Colonic mucosa (tissue), 4 donors: Measurements from ENCODE around the gene ATG7. TPM values are rescaled to one million over a fixed set of nuclear protein-coding genes. Genes with fewer than 3 reads are reported as not detected.
A peak's percentile ranks its signal among the peaks of the same experiment; 100 is the strongest.

ENCODE experiments used
- DNase-seq: peaks from one replicate; pipeline ENCODE4 v3.0.0-alpha.2; 2020
- H3K27ac ChIP-seq: fragments of 200-600 bp; one replicate; pipeline ENCODE4 v1.8.0; 2021
- H3K27me3 ChIP-seq: fragments of 200-600 bp; one replicate; pipeline ENCODE4 v1.8.0; 2021
- H3K36me3 ChIP-seq: fragments of 200-600 bp; one replicate; pipeline ENCODE4 v1.8.0; 2021
- H3K4me1 ChIP-seq: fragments of 200-600 bp; one replicate; pipeline ENCODE4 v1.8.0; 2021; ENCODE audit warnings: mild to moderate bottlenecking
- H3K4me3 ChIP-seq: fragments of 200-600 bp; one replicate; pipeline ENCODE4 v1.8.0; 2021
- H3K9ac ChIP-seq, 2 donors: one replicate each; pipeline ENCODE4 v1.7.0; 2013; ENCODE audit warnings: control low read depth in 2 of 2, low read depth in 2 of 2, low read length in 2 of 2
- H3K9me3 ChIP-seq: fragments of 200-600 bp; one replicate; pipeline ENCODE4 v1.8.0; 2021
- CTCF ChIP-seq: fragments of 200-600 bp; IDR thresholded peaks from one replicate; pipeline ENCODE4 v1.8.0; 2022; ENCODE audit warnings: antibody characterized with exemption, mild to moderate bottlenecking
- intact Hi-C: fragments of 100-400 bp; cut with DNase I; formaldehyde crosslinking; loops from one replicate; pipeline ENCODE4 v1.14.1; 2022
- total RNA-seq, 2 donors: library from RNA; stranded (reverse); fragmentation: NEBNext Ultra II Directional in 1 of 2; extraction: Animal tissue kit (Norgen Biotek cat#: 25700) in 1 of 2; gene quantifications; one replicate each; pipeline ENCODE4 v1.2.1, GENCODE V29; 2021
- donor health status: healthy.
- donor health status: DM: no; HTN: no; CAD: no.
- donor health status: DM: no; HTN: no; CAD: no.

ATG7 gene
- total RNA-seq, 2 donors from 2014 or later = 31.9 to 32.0 TPM

- intact Hi-C loops = no loop called here
- no peaks in the 10 kb centered on the region for H3K36me3 ChIP-seq
- TF ChIP-seq CTCF = no peak
- peak overlapping the region; percentile 30 for H3K27ac ChIP-seq
- no peak for DNase-seq
- no peaks in the 10 kb centered on the region for H3K9me3 ChIP-seq
- no peak overlapping the region for H3K9ac ChIP-seq
- H3K4me3 ChIP-seq = no peak overlapping the region
- H3K4me1 ChIP-seq = no peaks in the 10 kb centered on the region
- no peaks in the 10 kb centered on the region for H3K27me3 ChIP-seq
Measured at GRCh38 chr3:11600501-11601282, 328.5 kb downstream of the ATG7 start.

- H3K4me3 ChIP-seq = no peak overlapping the region
- peak overlapping the region; percentile 18 for H3K27ac ChIP-seq
- TF ChIP-seq CTCF = no peak
- H3K27me3 ChIP-seq = no peaks in the 10 kb centered on the region
- H3K4me1 ChIP-seq = no peaks in the 10 kb centered on the region
- DNase-seq = no peak
- no peaks in the 10 kb centered on the region for H3K9me3 ChIP-seq
- H3K9ac ChIP-seq = no peak overlapping the region
- no peaks in the 10 kb centered on the region for H3K36me3 ChIP-seq
- intact Hi-C loops = no loop called here
Measured at GRCh38 chr3:11601446-11602238, 329.4 kb downstream of the ATG7 start.

- H3K27me3 ChIP-seq = no peaks in the 10 kb centered on the region
- no peaks in the 10 kb centered on the region for H3K36me3 ChIP-seq
- DNase-seq = no peak
- no peaks in the 10 kb centered on the region for H3K4me1 ChIP-seq
- H3K27ac ChIP-seq = peak overlapping the region; percentile 18
- intact Hi-C loops = no loop called here
- H3K9me3 ChIP-seq = no peaks in the 10 kb centered on the region
- H3K4me3 ChIP-seq = no peak overlapping the region
- TF ChIP-seq CTCF = no peak
- no peak overlapping the region for H3K9ac ChIP-seq
Measured at GRCh38 chr3:11602239-11602840, 330.1 kb downstream of the ATG7 start.

- Histone ChIP-seq H3K27ac (peak overlapping the region; percentile 46), H3K36me3 (no peaks in the 10 kb centered on the region), H3K4me3 (no peak overlapping the region), H3K27me3 (no peaks in the 10 kb centered on the region), H3K9me3 (no peaks in the 10 kb centered on the region), H3K9ac (no peak overlapping the region), H3K4me1 (no peaks in the 10 kb centered on the region)
- intact Hi-C loops = no loop called here
- no peak for TF ChIP-seq CTCF
- DNase-seq = no peak
Measured at GRCh38 chr3:11602886-11603527, 330.8 kb downstream of the ATG7 start.

- TF ChIP-seq CTCF = no peak
- H3K9ac ChIP-seq = no peak overlapping the region
- H3K4me1 ChIP-seq = no peaks in the 10 kb centered on the region
- peak overlapping the region; percentile 46 for H3K27ac ChIP-seq
- no peaks in the 10 kb centered on the region for H3K36me3 ChIP-seq
- no peaks in the 10 kb centered on the region for H3K27me3 ChIP-seq
- no peak overlapping the region for H3K4me3 ChIP-seq
- no peaks in the 10 kb centered on the region for H3K9me3 ChIP-seq
- intact Hi-C loops = no loop called here
- no peak for DNase-seq
Measured at GRCh38 chr3:11603628-11604027, 331.4 kb downstream of the ATG7 start.
